NCI-H82 treated with DMSO at 0.1 percent for 48 hours (cell line): Measurements from ENCODE around the gene RASAL1.

Experiments used
- DNase-seq: peaks from one replicate; lab custom pipeline; 2025; ENCODE audit not compliant: unreplicated experiment; lab: John Stamatoyannopoulos, UW

The RASAL1 gene

GRCh38 chr12:113060336-113060960 is 75.1 kb downstream of the RASAL1 start:
- DNase-seq = no peak

GRCh38 chr12:113059071-113059595 is 76.4 kb downstream of the RASAL1 start:
- no peak for DNase-seq

GRCh38 chr12:113058553-113058952 is 77.0 kb downstream of the RASAL1 start:
- no peak for DNase-seq

- DNase-seq = no peak
Observed at GRCh38 chr12:113057565-113058485, 77.7 kb downstream of the RASAL1 start.

GRCh38 chr12:113056631-113057488 is 78.7 kb downstream of the RASAL1 start, which contains the start of gene DTX1:
Gene DTX1 (plus strand): TSS chr12:113056730. CDS start chr12:113058193, 1,463 bp downstream.
- no peak for DNase-seq

- no peak for DNase-seq
Observed at GRCh38 chr12:113056381-113056630, 79.3 kb downstream of the RASAL1 start.

- DNase-seq = no peak
Observed at GRCh38 chr12:113055594-113056380, 79.8 kb downstream of the RASAL1 start.

GRCh38 chr12:113054948-113055486 is 80.5 kb downstream of the RASAL1 start:
- DNase-seq = no peak

GRCh38 chr12:113052326-113052725 is 83.2 kb downstream of the RASAL1 start:
- no peak for DNase-seq

GRCh38 chr12:113051759-113052158 is 83.8 kb downstream of the RASAL1 start:
- no peak for DNase-seq

GRCh38 chr12:113050795-113051194 is 84.8 kb downstream of the RASAL1 start:
- peak; percentile 16 for DNase-seq

GRCh38 chr12:113049976-113050742 is 85.4 kb downstream of the RASAL1 start:
- peak; percentile 8 for DNase-seq
